Activated CD8-positive, alpha-beta T cell treated with anti-CD3 and anti-CD28 coated beads, Interleukin-2, amount 10 ng/mL, durations not matched to agents 7 days and 5 days (primary cell): ENCODE data around the gene FGF14. TPM values are rescaled to one million over a fixed set of nuclear protein-coding genes. Genes with fewer than 3 reads are reported as not detected.

Source experiments
- ATAC-seq: fragments of 150-1000 bp; cut with Tn5 transposase; one replicate; pipeline ENCODE4 v1.10.0; 2021; ENCODE audit warnings: moderate library complexity
- CTCF ChIA-PET: fragments of 350-600 bp; sonication (Branson Sonifier 250); formaldehyde crosslinking; loops from one replicate; lab custom pipeline; 2021; ENCODE audit warnings: antibody characterized with exemption; lab: Charles Lee
- POLR2A ChIA-PET: fragments of 350-600 bp; sonication (Branson Sonifier 250); formaldehyde crosslinking; loops from one replicate; lab custom pipeline; 2021; ENCODE audit warnings: antibody characterized with exemption; lab: Charles Lee
- DNase-seq: peaks from one replicate; pipeline ENCODE4 v3.0.0-alpha.2; 2020
- H3K27ac Mint-ChIP-seq: one replicate; pipeline ENCODE4 v1.8.0; 2021; ENCODE audit warnings: mild to moderate bottlenecking, mixed read lengths
- H3K27me3 Mint-ChIP-seq: one replicate; pipeline ENCODE4 v1.8.0; 2021; ENCODE audit warnings: low read depth, mixed read lengths
- H3K36me3 Mint-ChIP-seq: one replicate; pipeline ENCODE4 v1.8.0; 2021; ENCODE audit warnings: low read depth, mixed read lengths
- H3K4me1 Mint-ChIP-seq: one replicate; pipeline ENCODE4 v1.8.0; 2021; ENCODE audit warnings: low read depth, mixed read lengths
- H3K4me3 Mint-ChIP-seq: one replicate; pipeline ENCODE4 v1.8.0; 2021; ENCODE audit warnings: mild to moderate bottlenecking, mixed read lengths
- H3K9me3 Mint-ChIP-seq: one replicate; pipeline ENCODE4 v1.8.0; 2022; ENCODE audit warnings: mixed read lengths; ENCODE audit not compliant: insufficient read depth
- total RNA-seq, 2 experiments: library from RNA; stranded (reverse); gene quantifications; one replicate each; pipeline ENCODE4 v1.2.3, GENCODE V29; 2021

Gene FGF14
- total RNA-seq, 2 experiments from 2014 or later, result not detected

DNA sequence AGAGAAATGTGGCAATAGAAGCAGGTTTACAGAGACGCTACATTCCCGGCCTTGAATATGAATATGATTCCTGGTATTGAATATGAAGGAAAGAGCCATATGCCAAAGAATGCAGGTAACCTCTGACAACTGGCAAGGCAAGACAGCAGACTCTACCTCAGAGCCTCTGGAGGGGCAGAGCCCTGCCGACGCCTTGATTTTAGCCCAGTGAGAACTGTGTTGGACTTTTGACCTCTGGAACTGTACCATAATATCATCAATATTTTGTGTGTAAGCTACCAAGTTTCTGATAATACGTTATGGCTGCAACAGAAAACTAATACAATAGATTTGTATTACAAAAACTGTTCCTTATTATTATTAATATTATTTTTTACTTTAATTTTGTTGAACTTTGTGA lies 219.7 kb downstream of the FGF14 start:
- ATAC-seq (no peak), DNase-seq (no peak)
- no peaks in the 10 kb centered on the region for H3K27me3 Mint-ChIP-seq
- no peaks in the 10 kb centered on the region for H3K36me3 Mint-ChIP-seq
- ChIA-PET CTCF (no interaction called here), POLR2A (no interaction called here)
- H3K4me3 Mint-ChIP-seq, result no peak overlapping the region
- no peaks in the 10 kb centered on the region for H3K9me3 Mint-ChIP-seq
- H3K27ac Mint-ChIP-seq, result no peak overlapping the region
- H3K4me1 Mint-ChIP-seq, result no peaks in the 10 kb centered on the region

DNA sequence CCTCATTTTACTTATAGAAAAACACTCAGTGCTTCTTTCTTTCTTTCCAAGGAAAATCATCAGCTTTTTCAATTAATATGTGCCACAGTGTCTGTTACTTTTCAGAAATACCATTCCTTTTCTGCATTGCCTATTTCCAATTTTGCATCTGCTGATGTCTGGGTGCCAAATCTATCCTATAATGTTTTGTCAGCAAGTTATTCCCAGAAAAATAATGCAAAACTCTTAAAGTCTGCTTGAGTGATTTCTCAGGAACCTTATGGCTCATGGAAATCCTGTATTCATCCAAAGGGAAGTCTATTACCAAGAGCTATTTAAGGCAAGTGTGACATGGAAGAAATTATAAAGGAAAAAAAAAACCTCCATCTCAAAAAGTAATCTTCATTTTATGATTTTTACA lies 224.4 kb downstream of the FGF14 start:
- no peaks in the 10 kb centered on the region for H3K4me1 Mint-ChIP-seq
- H3K36me3 Mint-ChIP-seq, result no peaks in the 10 kb centered on the region
- H3K27me3 Mint-ChIP-seq, result no peaks in the 10 kb centered on the region
- ChIA-PET CTCF (no interaction called here), POLR2A (no interaction called here)
- H3K9me3 Mint-ChIP-seq, result no peaks in the 10 kb centered on the region
- DNase-seq, result no peak
- no peak overlapping the region for H3K4me3 Mint-ChIP-seq
- no peak for ATAC-seq
- H3K27ac Mint-ChIP-seq, result no peak overlapping the region

DNA sequence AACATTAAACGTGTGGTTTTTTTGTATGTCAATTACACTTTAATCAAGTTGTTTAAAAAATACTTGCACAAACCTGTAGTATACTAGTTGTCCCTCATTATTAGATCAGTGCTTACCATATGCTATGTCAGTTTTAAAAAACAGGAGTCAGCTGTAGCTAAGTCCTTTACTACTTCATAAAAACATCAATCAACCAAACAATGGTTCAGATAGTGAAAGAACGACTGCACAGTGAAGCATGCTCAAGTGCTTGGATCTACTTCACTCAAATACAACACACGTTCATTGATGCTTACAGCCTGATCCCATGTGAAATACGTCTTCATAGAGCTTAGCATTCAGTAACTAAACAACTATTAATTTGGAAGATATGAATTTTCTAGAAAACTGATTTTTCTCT lies 225.0 kb downstream of the FGF14 start:
- ATAC-seq (no peak), DNase-seq (no peak)
- Mint-ChIP-seq H3K9me3 (no peaks in the 10 kb centered on the region), H3K27ac (no peak overlapping the region), H3K36me3 (no peaks in the 10 kb centered on the region), H3K4me3 (no peak overlapping the region), H3K27me3 (no peaks in the 10 kb centered on the region), H3K4me1 (no peaks in the 10 kb centered on the region)
- ChIA-PET POLR2A (no interaction called here), CTCF (no interaction called here)

DNA sequence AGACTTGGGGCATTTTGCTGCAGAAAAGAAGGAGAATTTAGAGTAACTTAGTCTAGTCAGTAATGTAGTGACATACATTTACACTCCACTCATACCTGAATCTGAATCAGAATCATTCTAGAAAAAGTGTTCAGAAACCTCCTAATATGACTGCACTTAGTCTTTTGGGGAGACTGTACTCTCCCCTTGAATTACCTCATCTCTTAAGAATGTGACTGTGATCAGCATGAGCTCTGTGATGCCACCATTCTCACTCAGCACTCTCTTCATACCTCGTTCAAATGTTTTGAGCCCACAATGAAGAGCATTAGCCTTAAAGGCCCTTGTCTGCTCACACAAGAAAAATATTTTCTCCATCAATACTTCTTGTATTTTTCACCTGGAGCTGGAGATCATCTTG lies 229.4 kb downstream of the FGF14 start:
- Mint-ChIP-seq H3K4me1 (no peaks in the 10 kb centered on the region), H3K27ac (no peak overlapping the region), H3K9me3 (no peaks in the 10 kb centered on the region), H3K27me3 (no peaks in the 10 kb centered on the region), H3K36me3 (no peaks in the 10 kb centered on the region), H3K4me3 (no peak overlapping the region)
- CTCF ChIA-PET, result no interaction called here
- ATAC-seq (no peak), DNase-seq (no peak)
- POLR2A ChIA-PET, result no interaction called here

DNA sequence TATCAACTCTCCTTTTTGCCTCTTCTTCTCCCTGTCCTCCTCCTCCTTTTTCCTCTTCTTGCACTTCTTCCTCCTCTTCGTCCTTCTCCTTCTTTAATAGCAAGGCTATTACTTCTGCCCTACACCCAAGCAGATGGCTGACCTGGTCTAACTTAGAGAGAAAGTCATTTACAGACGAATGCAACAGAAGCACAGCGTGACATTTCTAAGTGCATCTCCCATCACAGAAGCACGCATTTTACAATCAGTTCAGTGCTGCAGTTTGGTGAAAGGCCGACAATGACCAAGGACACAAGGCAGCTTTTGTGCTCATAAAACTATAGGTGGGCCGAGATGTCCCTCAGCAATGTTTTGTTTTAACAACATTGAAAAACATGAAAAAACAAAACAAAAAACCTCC lies 231.5 kb downstream of the FGF14 start:
- no peaks in the 10 kb centered on the region for H3K9me3 Mint-ChIP-seq
- CTCF ChIA-PET, result no interaction called here
- ATAC-seq (no peak), DNase-seq (no peak)
- POLR2A ChIA-PET, result no interaction called here
- H3K27ac Mint-ChIP-seq, result no peak overlapping the region
- H3K36me3 Mint-ChIP-seq, result no peaks in the 10 kb centered on the region
- H3K4me3 Mint-ChIP-seq, result no peak overlapping the region
- H3K4me1 Mint-ChIP-seq, result no peaks in the 10 kb centered on the region
- no peaks in the 10 kb centered on the region for H3K27me3 Mint-ChIP-seq

DNA sequence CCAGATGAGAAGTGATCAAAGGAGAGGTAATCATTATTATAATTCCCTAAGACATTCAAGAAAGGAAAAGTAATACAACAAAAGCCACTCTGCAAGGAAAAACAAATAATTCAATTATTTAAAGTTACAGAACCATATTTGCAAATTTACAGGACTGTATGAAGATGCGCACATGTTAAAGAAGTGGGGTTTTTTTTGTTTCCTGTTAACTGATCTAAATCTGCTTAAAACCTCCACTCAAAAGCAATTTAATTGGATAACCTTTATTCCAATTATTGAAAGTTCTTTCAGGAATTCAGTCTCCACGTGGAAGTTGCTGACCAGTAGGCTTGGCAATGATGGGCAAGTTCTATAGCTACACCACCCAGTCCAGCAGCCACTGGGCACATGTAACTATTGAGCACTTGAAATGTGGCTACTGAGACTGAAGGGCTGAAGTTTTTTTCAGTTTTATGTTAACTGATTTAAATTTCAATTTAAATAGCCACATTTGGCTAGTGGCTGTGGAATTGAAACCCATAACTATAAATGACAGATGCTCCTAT lies 232.3 kb downstream of the FGF14 start:
- DNase-seq (no peak), ATAC-seq (no peak)
- Mint-ChIP-seq H3K36me3 (no peaks in the 10 kb centered on the region), H3K4me1 (no peaks in the 10 kb centered on the region), H3K27ac (no peak overlapping the region), H3K9me3 (no peaks in the 10 kb centered on the region), H3K27me3 (no peaks in the 10 kb centered on the region), H3K4me3 (no peak overlapping the region)
- CTCF ChIA-PET, result no interaction called here
- POLR2A ChIA-PET, result no interaction called here

DNA sequence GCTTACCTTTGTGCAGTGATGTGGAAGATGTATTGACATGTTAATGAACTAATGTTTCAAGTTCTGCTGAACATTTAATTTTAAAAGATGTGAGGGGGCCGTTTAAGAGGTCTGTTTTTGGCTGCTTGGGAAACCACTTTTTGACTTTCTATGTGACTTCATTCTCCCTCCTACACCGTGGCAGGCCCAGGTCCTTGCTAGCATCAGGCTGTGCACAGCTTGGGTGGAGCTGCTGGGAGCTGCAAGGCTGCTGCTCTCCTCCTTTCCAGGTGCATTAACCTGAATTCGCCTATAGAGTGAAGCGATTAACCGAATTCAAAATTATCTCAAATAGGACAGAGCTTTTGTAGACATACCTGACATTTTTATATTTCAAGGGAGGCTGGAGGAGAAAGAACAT lies 249.1 kb downstream of the FGF14 start:
- no peaks in the 10 kb centered on the region for H3K27me3 Mint-ChIP-seq
- no peak overlapping the region for H3K27ac Mint-ChIP-seq
- H3K4me1 Mint-ChIP-seq, result no peaks in the 10 kb centered on the region
- POLR2A ChIA-PET, result no interaction called here
- no peak for DNase-seq
- no peak overlapping the region for H3K4me3 Mint-ChIP-seq
- CTCF ChIA-PET, result no interaction called here
- H3K36me3 Mint-ChIP-seq, result no peaks in the 10 kb centered on the region
- no peaks in the 10 kb centered on the region for H3K9me3 Mint-ChIP-seq
- no peak for ATAC-seq

DNA sequence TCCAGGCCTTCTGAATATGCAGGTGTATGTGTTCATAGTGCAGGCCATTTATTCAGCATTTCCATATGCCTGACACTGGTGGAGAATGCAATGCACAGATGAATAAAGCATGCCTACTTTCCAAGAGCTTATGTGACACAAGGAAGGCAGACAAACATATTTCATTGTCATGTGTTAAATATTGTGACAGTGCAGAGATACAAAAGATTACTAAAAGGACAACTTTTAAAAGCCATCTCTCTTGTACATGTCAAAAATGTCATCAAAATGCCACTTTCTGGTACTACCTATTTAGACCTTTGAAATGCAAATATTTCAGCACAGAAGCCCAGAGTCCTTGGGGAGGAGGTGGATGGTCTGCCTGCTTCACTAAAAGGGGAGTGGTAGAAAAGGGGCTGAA lies 254.5 kb downstream of the FGF14 start:
- Mint-ChIP-seq H3K4me1 (no peaks in the 10 kb centered on the region), H3K27me3 (no peaks in the 10 kb centered on the region), H3K4me3 (no peak overlapping the region), H3K27ac (no peak overlapping the region), H3K36me3 (no peaks in the 10 kb centered on the region), H3K9me3 (no peaks in the 10 kb centered on the region)
- no peak for ATAC-seq
- DNase-seq, result no peak
- ChIA-PET CTCF (no interaction called here), POLR2A (no interaction called here)

DNA sequence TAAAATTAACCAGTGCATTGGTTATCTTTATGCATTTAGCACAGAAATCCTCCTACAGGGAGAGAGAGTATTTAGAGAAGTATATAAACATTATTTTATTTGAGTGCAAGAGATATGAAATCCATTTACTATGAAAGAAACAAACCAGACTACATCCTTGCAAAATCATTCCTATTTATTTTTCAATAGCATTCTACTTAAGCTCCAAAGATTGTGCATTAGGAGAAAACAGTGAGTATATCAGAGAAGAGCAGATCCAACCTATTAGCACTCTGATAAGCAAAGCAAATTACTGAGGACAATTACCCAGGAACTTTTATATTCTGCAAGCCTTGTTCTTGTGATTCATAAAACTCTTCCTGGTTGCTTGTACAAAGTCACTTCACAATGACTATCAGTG lies 256.1 kb downstream of the FGF14 start:
- Mint-ChIP-seq H3K36me3 (no peaks in the 10 kb centered on the region), H3K4me1 (no peaks in the 10 kb centered on the region), H3K4me3 (no peak overlapping the region), H3K9me3 (no peaks in the 10 kb centered on the region), H3K27me3 (no peaks in the 10 kb centered on the region), H3K27ac (no peak overlapping the region)
- CTCF ChIA-PET, result no interaction called here
- ATAC-seq (no peak), DNase-seq (no peak)
- POLR2A ChIA-PET, result no interaction called here

DNA sequence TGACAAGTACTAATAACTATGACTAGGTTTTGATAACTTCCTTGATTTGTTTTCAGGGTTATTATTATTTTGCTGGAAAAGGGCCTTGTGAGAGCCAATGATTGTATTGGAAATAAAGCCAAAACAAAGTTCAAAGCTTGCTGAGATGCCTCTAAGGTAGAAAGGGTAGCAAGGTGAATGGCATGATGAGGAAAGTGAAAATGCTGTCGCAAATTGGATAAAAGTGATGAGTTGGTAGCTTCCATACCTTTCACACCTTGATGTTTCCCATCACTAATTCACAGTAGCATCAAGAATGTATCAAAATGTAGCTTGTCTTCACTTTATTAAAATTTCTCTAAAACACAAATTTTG lies 259.4 kb downstream of the FGF14 start:
- Mint-ChIP-seq H3K36me3 (no peaks in the 10 kb centered on the region), H3K4me3 (no peak overlapping the region), H3K27me3 (no peaks in the 10 kb centered on the region), H3K27ac (no peak overlapping the region), H3K9me3 (no peaks in the 10 kb centered on the region), H3K4me1 (no peaks in the 10 kb centered on the region)
- ChIA-PET POLR2A (no interaction called here), CTCF (interaction anchor here (0.9 to 2.3 kb wide), 3 partner anchors 19 to 413 kb away, joined by 3 to 29 read pairs (median 4); no protein-coding TSS in a partner anchor)
- ATAC-seq, result no peak
- no peak for DNase-seq

DNA sequence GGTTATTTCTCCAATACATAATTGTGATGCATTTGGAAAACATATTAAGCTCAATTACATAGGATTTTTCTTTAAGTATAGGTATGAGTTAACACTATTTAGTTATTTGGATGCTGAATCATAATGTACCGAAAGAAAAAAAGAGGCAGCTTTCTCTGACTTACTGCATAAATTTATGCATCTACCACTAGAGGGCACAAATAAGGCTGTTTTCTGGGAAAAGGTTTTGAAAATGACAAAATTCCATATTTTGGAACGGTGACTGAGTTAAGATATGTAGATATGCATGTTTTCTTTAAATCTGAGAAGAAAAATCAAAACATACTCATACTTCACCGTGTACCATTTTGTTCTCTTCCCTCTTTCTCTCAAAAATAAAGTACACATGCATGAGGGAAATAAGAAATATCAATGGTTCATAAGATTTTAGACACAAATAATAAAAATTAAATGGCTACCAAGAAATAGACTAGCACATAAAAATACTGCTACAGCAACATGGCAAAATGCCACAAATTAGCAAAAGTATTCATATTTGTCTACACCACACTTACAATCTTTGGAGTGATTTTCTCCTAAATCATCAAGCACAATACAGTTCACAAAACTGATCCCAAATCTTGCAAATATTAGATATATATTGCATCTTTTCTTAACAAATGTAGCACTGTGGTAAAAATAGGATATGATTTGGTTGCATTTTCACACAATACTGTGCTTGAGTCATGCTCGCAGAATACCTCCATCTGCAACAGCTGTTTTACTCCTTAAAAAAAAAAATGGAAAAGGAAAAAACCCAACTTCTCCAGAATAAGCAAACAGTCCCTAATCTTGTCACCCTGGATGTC lies 260.0 kb downstream of the FGF14 start:
- no peaks in the 10 kb centered on the region for H3K27me3 Mint-ChIP-seq
- DNase-seq (no peak), ATAC-seq (no peak)
- no peak overlapping the region for H3K27ac Mint-ChIP-seq
- H3K4me3 Mint-ChIP-seq, result no peak overlapping the region
- POLR2A ChIA-PET, result no interaction called here
- H3K36me3 Mint-ChIP-seq, result no peaks in the 10 kb centered on the region
- H3K4me1 Mint-ChIP-seq, result no peaks in the 10 kb centered on the region
- CTCF ChIA-PET, result interaction anchor here (0.7 to 2.3 kb wide), 9 partner anchors 9 to 578 kb away, joined by 3 to 29 read pairs (median 4); no protein-coding TSS in a partner anchor
- no peaks in the 10 kb centered on the region for H3K9me3 Mint-ChIP-seq

DNA sequence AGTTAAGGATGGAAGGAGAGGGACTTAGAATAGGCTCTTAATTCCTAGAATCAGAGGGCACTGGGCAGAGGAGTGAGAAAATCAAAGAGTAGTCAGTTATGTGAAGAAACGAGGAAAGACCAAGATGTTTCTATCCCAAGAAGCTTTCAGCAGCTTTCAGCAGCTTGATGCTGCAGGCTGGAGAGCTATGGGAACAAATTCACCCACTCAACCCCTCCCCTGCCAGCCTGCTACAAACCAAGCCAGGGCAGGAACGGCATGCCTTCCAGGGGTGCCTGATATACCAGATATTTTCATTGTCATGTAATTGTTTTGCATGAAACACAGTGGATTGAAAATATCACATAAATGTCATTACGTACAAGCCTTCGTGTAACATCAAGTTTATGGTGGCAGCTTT lies 262.2 kb downstream of the FGF14 start:
- Mint-ChIP-seq H3K36me3 (no peaks in the 10 kb centered on the region), H3K4me3 (no peak overlapping the region), H3K27ac (no peak overlapping the region), H3K9me3 (no peaks in the 10 kb centered on the region), H3K27me3 (no peaks in the 10 kb centered on the region), H3K4me1 (no peaks in the 10 kb centered on the region)
- POLR2A ChIA-PET, result no interaction called here
- CTCF ChIA-PET, result interaction anchor here (1.3 kb wide), 1 partner anchor 340 kb away, joined by 3 read pairs; no protein-coding TSS in a partner anchor
- DNase-seq, result no peak
- ATAC-seq, result no peak
